DMS153 (cell line): ENCODE measurements around the gene PEDS1.
"Not testable (repeated sequence)": the region's sequence is repeated elsewhere in the genome, so short reads cannot be mapped to it uniquely, and the experiment has no call there.

ENCODE experiments used
- DNase-seq: peaks from one replicate; lab custom pipeline; 2025; lab: John Stamatoyannopoulos, UW

PEDS1 gene

DNA sequence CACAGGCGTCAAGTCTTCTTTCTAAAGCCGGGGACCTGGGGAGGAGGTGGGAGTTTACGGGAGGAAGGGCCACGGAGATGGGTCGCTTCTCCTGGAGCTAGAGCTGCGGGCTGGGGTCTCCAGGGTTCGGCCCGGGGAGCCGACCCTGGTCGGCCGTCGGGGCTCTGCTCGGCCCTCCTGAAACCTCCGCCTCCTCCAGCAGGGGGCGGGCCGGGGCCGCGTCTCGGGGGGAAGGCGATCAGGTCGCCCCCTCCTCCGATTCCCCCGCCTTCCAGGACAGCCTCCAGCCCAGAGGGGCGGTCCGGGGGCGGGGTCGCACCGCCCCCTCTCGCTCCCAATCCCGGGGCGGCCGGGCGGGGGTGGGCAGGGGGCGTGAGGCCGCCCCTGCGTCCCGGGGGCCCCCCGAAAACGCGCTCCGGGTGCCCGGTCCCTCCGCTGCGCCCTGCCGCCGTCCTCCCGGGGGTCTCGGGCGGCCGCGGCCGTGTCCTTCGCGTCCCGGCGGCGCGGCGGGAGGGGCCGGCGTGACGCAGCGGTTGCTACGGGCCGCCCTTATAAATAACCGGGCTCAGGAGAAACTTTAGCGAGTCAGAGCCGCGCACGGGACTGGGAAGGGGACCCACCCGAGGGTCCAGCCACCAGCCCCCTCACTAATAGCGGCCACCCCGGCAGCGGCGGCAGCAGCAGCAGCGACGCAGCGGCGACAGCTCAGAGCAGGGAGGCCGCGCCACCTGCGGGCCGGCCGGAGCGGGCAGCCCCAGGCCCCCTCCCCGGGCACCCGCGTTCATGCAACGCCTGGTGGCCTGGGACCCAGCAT, 36.9 kb upstream of the PEDS1 start, which contains the start of gene CEBPB:
TSS of gene CEBPB (plus strand) at position 580 of the 814 bp plus-strand sequence. CDS start at position 784, 204 bp downstream.
- peak; percentile 51 for DNase-seq

DNA sequence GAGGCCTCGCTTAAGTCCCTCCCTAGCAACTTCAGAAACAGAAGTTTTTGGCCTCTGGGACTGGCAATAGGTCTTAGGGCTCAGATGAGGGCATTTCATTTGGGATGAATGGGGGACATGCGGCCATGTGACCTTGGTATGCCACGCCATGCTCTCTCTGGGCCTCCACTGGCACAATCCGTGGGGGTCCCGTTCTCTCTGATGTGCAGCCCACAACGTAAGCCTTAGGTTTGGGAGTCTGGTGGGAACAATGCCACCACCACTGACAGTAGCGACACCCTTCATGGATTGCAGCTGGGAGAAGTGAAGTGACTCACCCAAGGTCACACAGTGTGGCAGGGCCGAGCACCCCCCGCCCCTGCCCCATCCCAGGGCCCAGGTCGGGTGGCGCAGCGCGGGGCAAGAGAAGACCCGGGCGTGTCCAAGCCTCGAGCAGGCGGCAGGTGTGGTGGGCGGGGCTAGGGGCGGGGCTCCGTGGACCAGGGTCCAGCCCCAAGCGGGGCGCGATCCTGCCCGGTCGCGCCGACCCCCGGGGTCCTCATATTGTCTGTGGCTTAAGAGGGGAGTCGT, 36.2 kb upstream of the PEDS1 start:
- peak; percentile 8 for DNase-seq

DNA sequence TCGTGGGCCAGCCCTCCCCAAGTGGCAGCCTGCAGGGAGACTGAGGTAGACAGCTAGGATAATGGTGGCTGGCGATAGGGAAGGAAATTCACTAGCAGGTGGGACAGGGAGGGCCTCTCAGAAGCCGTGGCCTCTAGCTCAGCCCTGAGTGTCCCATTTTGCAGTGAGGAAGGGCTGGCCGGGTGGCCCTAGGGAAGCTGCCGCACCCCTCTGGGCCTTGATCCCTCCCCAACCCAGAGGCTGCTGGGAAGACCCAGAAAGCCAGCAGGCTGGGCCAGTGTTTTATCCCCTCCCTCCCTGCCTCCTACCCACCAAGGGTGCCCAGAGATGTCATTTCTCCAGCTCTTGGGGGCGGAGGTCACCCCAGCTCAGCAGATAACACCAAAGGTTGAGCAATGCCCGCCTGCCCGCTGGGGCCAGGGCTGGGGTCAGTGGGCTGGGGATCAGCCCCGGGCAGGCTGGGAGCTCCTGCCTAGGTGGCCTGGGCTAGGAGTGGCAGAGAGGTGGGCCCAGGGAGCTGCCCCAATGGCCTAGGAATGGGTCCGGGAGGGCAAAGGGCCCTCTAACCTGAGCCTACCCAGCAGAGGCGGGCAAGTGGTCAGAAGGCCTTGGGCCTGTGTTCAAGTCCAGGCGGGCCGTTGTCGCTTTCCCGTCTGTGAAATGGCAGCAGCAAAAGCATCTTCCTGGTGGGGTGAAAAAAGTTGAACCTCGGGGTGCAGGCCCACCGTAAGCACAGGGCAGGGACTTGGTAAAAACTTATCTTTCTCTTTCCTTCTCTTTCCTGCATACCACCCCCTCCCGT, 35.6 kb upstream of the PEDS1 start:
- DNase-seq = no peak

DNA sequence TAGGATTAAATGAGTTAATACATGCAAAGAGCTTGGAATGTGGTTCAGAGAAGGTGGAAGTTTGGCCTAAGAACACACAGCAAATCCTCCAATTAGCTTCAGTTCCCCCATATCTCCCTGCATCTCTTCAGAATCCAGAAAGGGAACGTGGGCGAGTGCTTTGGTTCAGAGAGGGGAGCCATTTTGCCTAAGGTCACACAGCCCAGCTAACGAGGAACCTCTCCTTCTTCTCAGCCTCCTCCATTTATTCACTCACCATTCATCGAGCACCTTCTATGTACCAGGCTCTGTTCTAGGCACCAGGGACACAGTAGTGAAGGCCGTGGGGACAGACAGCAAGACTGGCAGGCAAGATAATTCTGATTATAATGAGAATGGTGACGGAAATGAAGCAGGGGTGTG, 34.8 kb upstream of the PEDS1 start:
- no peak for DNase-seq

DNA sequence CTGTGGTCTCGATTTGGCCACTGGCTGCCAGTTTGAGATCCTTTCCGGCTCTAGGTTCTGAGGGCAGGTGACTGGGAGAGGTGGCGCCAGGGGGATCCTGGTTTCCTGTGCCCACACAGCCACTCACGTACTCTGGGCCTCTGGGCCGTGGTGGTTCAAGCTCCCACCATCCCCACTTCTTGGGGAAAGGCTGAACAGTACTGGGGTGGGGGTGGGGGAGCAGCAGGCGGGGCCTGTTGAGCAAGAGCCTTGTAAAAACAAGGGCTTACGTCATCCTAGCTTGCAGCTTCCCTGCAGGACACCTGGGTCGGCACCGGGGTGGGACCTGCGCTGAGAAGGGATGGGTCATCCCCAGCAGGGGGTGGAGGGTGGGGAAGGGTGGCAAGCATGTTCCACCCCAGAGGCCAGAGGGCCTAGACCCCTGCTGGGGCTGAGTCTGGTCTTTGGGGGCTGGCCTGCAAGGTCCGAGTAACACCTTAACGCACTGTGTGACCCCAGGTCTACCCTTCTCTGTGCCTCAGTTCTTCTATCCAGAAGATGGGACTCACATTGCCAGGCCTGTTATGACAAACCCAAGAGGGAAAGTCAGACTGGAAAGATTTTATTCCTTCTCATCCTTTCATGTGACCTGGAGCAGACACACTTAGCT, 34.0 kb upstream of the PEDS1 start:
- DNase-seq = no peak

DNA sequence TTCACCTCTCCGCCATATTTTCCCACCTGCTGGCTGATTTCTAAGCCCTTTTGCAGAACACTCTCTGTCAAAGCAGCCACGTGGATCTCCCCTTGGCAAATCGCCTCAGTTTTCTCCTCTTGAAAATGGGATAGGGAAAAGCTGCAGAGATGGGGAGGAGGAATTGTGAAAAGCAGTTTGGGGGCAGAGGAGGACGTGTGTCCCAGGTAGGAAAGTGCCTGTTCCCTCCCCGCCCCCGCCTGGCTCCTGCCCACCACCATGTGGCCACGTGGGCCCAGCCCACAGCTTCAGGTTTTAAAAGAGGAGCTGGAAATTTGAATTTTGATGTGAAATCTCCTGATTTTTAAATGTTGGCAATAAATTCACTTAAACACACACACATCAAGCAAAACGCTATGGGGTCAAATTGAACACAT, 33.5 kb upstream of the PEDS1 start:
- DNase-seq = no peak

DNA sequence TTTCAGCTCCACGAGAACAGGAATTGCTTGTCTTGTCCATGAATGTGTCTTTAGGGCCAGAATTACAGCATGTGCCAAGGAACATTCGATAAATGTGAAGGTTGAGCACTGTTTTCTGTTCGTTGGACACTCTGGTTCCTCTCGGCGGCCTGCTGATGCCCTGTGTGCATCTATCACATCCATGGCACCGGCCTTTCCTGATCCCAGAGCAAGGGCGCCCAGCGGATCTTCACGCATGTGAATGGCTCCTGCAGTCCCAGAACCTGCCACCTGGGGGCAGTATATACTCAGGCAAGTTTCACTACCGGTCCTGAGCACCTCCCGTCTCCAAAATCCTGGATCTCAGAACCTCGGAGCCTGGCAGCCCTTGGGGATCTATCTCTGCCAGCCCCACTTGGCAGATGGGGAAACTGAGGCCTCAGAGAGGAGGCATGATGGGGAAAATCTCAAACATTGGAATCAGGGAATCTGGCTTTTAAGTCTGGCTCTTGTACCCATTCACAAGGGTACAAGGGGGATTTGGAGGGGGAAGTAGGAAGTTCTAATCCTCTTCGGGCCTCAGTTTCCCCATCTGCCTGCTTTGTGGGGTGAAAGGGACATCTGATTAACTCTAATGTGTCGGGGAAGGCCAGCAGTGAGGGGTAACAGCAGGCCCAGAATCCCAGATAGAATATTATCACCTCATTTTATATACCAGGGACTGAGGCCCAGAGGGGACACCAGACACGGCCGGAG, 32.8 kb upstream of the PEDS1 start:
- peak; percentile 72 for DNase-seq

DNA sequence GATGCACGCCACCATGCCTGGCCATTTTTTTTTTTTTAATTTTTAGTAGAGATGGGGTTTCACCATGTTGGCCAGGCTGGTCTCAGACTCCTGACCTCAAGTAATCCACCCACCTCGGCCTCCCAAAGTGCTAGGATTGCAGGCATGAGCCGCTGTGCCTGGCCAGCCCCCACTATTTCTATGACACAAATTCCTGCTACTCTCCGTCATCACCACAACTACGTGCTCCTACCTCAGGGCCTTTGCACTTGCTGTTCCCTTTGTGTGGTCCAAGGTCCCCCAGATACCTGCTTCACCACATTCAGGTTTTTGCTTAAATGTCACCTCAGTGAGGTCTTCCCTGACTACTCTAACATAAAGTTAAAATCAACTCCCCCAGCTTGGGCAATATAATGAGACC, 31.9 kb upstream of the PEDS1 start:
- no peak for DNase-seq

DNA sequence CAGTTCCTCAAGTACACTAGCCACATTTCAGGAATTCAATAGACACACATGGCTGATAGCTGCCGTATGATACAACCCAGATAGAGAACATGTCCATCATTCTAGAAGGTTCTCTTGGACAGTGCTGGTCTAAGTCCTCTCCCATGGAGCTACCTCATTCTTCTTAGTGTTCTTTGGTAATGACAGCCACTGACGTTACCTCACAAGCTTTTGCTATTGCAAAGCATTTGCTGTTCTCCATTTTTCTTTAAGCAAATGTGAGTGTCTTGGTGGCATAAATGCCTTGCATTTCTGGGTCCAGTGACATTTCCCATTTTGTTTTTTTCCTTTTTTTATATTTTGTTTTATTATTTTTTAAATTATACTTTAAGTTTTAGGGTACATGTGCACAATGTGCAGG, 28.8 kb upstream of the PEDS1 start:
- no peak for DNase-seq

DNA sequence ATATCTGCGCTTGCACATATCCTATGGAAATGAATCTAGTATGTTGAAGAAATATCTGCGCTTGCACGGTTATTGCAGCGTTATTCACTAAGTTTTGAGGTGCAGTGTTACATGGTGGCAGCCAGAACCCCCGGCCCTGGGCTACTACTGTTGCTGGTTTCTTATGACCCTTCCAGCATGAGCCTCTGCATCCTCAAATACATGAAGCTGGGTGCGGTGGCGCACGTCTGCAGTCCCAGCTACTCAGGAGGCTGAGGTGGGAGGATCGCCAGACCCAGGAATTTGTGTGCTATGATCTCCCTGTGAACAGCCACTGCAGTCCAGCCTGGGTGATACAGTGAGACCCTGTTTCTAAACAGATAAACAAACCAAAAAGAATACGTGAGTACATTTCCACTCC, 27.8 kb upstream of the PEDS1 start:
- no peak for DNase-seq

DNA sequence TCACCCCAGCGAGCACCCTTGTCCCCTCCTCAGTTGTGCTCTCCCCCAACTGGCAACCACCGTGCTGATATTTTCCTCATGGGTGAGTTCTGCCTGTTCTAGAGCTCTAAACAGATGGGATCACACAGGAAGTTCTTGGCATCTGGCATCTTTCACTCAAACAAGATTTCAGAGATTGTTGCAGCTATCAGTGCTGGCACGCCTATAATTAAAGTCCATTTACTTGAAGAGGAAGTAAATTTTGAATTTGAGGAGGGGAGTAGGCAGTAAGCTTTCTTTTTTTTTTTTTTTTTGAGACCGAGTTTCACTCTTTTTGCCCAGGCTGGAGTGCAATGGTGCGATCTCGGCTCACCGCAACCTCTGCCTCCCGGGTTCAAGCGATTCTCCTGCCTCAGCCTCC, 25.1 kb upstream of the PEDS1 start:
- DNase-seq = not testable (repeated sequence)

DNA sequence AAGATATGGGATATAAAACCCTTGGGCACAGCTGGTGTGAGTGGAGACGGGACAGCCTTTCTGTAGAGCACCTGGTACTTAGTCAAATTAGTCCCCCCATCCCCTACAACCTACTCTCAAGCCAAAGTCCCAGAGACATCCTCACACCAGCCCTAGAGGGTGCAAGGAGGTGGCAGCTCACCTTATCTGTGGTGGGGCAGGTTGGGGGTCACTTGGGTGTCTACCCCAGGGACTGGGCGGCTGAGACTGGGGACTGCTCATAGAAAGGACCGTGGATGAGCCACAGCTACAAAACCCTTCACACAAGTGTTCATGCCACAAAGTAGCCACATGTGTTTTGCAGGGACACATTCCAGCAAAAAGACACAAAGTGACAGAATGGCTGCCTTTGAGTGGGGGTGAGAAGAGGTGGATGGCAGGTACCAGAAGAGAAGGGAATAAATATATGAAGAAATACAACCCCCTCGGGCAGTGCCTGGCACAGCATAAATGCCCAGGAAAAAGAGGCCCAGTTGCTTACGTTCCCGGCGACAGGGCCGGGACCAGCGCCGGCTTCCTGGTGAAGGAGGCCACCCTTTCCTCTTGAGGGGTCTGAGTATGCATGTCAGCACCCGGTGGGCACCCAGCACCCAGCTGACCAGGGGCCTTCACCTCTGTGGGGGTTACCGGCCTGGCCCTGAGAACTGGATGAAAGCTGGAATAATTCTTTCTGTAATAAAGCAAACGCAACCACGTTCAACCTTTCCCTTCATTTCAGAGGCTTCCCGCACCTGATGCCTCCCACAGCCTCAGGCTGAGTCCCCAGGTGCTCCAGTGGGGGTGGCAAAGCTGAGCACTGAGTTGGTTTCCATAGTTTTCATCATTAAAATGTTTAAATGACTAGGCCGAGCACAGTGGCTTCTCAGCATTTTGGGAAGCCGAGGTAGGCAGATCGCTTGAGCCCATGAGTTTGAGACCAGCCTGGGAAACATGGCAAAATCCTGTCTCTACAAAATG, 22.7 kb upstream of the PEDS1 start:
- DNase-seq = no peak

DNA sequence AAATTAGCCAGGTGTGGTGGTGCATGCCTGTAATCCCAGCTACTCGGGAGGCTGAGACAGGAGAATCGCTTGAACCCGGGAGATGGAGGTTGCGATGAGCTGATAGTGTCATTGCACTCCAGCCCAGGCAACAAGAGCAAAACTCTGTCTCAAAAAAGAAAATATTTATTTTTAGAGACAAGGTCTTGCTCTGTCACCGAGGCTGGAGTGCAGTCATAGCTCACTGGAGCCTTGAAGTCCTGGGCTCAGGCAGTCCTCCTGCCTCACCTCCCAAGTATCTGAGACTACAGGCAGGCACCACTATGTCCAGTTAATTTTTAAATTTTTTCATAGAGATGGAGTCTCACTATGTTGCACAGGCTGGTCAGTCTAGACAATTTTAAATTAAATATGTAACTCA, 20.9 kb upstream of the PEDS1 start:
- no peak for DNase-seq

DNA sequence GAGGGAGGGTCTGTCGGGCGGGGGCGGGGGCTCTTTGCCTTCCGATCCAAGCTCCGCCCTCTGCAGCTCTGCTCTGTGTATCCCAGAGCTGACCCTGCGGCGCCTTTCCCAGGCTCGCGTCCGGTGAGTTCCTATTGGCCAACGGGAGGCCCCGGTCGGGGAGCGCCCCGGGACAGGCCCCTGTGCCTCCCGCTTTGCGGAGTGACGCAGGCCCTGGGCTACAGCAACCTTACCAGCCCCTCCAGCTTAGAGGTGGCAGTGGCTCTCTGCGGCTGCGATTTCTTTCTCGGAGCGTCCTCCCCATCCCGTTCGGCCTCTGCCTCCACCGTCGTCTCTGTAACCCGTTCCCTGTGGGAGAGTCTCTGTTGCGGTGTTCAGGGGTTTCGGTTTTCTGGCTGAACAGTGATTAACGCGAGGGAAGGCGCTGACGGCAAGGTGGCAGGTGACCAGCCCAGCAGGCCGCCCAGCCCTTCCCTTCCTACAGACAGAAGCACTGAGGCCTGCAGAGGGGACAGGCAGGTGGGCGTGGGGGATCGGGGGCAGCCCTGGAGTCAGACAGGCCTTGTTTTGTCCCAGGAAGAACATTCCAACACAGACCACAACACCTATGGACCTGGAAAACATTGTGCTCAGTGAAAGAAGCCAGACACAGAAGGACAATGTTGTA, 19.0 kb upstream of the PEDS1 start:
- DNase-seq = peak; percentile 15

DNA sequence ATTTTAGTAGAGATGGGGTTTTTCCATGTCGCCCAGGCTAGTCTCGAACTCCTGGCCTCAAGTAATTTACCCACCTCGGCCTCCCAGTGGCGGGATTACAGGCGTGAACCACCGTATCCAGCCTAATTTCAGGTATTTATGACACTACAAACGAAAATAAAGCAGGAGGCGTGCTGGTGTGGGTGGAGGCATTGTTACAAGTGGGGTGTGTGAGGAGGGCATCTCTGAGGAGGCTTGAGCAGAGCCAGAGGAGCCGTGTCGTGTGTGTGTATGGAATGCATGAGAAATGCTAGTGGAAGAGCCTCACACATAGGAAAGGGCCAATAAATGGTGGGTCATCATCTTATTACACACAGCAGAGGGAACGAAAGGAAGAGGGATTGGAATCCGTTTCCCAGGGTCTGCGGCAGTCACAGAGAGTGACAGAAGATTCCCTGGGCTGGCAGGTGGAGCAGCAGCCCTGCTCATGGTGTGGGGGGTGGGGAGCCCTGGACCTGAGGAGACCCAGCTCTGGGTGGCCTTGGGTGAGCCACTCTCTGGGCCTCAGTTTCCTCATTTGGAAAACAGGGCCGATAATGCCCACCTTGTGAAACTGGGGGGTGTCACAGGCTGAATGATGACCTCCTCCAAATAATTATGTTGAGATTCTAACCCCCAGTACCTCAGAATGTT, 17.2 kb upstream of the PEDS1 start:
- DNase-seq = no peak

DNA sequence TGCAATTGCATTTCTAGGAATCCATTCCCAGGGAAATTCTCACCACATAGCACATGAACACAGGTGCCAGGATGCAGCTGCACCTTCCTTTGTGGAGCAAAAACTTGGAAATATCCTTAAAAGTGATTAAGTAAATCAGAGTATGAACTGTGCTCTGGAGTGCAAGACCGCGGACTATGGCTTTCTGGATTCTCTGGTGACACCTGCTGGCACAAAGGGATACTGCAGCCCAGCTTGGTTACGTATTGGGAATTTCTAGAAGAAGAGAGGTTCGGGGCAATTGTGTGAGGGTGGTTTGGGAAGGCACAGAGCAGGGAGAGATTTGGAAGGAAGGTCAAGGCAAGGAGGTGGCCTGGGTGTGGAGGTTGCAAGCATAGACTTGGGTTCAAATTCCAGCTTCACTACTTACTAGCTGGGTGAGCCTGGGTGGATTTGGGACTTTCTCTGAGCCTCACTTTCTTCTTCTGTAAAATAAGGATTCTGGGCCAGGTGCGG, 15.9 kb upstream of the PEDS1 start:
- peak; percentile 40 for DNase-seq

DNA sequence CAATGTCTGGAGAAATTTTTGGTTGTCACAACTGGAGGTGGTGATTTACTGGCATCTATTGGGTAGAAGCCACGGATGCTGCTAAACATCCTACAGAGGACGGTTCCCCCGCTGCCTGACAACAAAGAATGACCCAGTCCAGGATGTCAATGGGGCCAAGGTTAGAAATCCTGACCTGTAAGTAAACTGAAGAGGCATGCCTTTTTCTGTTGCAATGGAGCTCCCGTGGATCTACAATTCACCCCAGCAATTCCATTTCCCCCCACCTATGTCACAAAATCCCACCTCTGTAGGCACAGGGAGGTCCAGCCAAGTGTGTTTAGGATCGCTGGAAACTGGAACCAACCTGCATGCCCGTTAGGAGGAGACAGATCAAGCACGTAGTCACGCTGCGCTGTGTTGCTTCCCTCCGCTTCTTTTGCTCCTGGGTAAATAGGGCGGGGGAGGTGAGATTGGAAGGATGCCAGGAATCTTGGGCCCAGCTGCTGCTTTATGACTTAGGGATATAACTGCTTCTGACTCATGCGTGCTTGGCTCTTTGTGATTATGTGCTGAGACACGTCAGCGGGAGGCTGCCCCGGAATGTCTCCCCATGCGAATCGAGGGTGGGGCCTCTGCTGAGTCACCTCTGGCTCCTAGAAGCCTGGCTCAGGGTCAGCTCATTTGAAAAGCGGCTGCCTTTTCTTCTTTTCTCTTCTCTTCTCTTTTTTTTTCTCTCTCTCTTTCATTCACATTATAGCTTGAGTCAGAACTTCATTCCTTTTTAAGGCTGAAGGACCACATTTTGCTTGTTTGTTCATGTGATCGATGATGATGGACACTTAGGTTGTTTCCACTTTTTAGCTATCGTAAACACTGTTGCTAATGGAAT, 12.4 kb upstream of the PEDS1 start:
- DNase-seq = peak; percentile 97
